Sigmoid colon (tissue), 4 donors: ENCODE results near the gene DSCAML1.

Experiments used
- CTCF ChIP-seq, 4 experiments: fragments of 450-650 bp in 3 of 4; fragments of 200-600 bp in 1 of 4; IDR thresholded peaks; one replicate each; pipeline ENCODE4 v1.5.1; 2016 to 2019; ENCODE audit warnings: antibody characterized with exemption in 4 of 4, mild to moderate bottlenecking in 3 of 4, moderate library complexity in 2 of 4
- POLR2A ChIP-seq, 2 donors: fragments of 450-650 bp; IDR thresholded peaks; one replicate each; pipeline ENCODE4 v1.6.1; 2016; ENCODE audit warnings: antibody characterized with exemption in 2 of 2, mild to moderate bottlenecking in 2 of 2, moderate library complexity in 2 of 2
- POLR2AphosphoS5 ChIP-seq, 4 donors: sonication (generic); formaldehyde crosslinking; IDR thresholded peaks; one replicate each; pipeline ENCODE4 v1.6.1; 2017; ENCODE audit warnings: antibody characterized with exemption in 4 of 4

DNA sequence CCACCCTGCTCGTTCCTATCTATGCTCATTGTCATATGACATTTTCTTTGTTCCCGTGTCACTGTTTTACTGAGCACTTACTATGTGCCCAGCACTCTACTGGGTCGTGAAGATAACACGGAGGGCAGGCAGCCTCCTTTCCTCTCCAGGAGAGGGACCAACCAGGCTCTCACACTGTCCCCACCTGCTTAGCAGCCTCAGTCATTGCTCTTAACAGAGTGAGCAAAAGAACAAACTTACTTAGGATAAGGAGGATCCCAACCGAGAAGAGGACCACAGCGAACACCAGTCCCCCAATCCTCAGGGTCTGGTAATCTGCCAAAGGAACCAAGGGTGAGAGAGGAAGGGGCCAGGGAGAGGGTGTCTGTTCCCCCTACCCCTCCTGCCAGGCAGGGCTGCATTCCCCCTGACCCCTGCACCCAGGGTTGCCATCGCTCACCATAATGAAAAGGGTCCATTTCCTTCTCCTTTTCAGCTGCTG is 44.6 kb upstream of the DSCAML1 start:
- TF ChIP-seq POLR2AphosphoS5 (IDR thresholded peaks at IDR 0.05) (no peak), CTCF (IDR thresholded peaks at IDR 0.05) (no peak), POLR2A (IDR thresholded peaks at IDR 0.05) (no peak)
